Skeletal muscle tissue (tissue), 4 donors: Measurements from ENCODE around the gene FGF1. TPM values are rescaled to one million over a fixed set of nuclear protein-coding genes. Genes with fewer than 3 reads are reported as not detected.
A peak's percentile ranks its signal among the peaks of the same experiment; 100 is the strongest.

Experiments used
- H3K27ac ChIP-seq: one replicate; pipeline ENCODE4 v1.7.0; 2013; ENCODE audit warnings: mild to moderate bottlenecking, low read depth, low read length, inconsistent platforms
- H3K27me3 ChIP-seq, 3 donors: one replicate each; pipeline ENCODE4 v1.7.0; 2013; ENCODE audit warnings: low read length in 3 of 3; ENCODE audit not compliant: control insufficient read depth in 3 of 3, insufficient read depth in 3 of 3
- H3K36me3 ChIP-seq, 3 donors: one replicate each; pipeline ENCODE4 v1.7.0; 2013; ENCODE audit warnings: low read length in 3 of 3; ENCODE audit not compliant: control insufficient read depth in 3 of 3, insufficient read depth in 3 of 3
- H3K4me1 ChIP-seq, 3 donors: one replicate each; pipeline ENCODE4 v1.7.0; 2013; ENCODE audit warnings: low read length in 3 of 3, mild to moderate bottlenecking in 3 of 3; ENCODE audit not compliant: control insufficient read depth in 3 of 3, insufficient read depth in 3 of 3
- H3K4me3 ChIP-seq, 3 donors: one replicate each; pipeline ENCODE4 v1.7.0; 2013; ENCODE audit warnings: low read length in 3 of 3
- H3K9ac ChIP-seq, 3 donors: one replicate each; pipeline ENCODE4 v1.7.0; 2013; ENCODE audit warnings: low read length in 3 of 3, mild to moderate bottlenecking in 3 of 3, moderate library complexity in 2 of 3, low read depth in 1 of 3
- H3K9me3 ChIP-seq, 3 donors: one replicate each; pipeline ENCODE4 v1.7.0; 2013; ENCODE audit warnings: low read length in 3 of 3; ENCODE audit not compliant: control insufficient read depth in 3 of 3
- total RNA-seq: library from RNA; depleted of rRNA; stranded (reverse); fragments of >200 nt; gene quantifications from one replicate; pipeline ENCODE4 v1.2.3, GENCODE V29; 2014
- donor health status: Osteomylitis.

Gene FGF1
- total RNA-seq, result 2.6 TPM

DNA sequence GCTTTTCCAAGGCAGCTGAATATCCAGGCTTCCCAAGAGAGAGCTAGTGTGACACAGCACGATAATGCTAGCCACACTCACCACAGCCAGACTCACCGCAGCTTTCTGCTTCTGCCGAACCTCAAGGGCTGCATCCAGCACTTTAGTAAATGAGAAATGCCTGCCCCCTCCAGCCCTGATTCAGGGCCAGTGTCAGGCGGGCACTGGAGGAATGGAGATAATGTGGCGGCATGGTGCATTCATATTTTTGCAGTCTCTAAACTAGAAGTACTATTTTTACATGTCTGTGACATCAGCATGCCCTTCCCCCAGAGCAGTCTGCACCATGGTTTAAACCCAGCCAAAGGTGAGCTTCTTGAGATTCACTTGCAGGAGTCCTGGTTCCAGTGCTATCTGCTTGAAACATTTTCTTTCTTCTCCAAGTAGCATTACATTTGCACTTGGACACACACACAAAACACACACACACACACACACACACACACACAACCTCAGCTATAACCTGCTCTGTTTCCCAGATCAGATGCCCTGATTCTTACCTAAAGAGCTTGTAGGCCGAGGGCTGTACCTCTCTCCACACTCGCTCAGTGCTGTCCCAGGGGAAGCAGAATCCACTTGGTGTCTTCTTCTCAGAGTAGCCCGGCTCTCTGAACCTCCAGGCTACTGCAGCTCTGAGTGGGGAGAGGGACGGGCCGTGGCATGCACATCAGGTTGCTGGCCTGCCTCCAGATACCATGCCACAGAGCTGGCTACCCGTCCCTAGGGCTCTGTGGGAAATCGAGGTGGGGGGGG, at the start of gene FGF1:
FGF1 (minus strand) TSS at position 673 of the 792 bp plus-strand sequence. CDS start 71,963 bp downstream, outside the sequence.
- no peaks in the 10 kb centered on the region for H3K9me3 ChIP-seq
- no peaks in the 10 kb centered on the region for H3K27me3 ChIP-seq
- H3K4me3 ChIP-seq, result peak within 1 kb of the TSS; percentile 1 to 26 (median 5)
- no peaks in the 10 kb centered on the region for H3K36me3 ChIP-seq
- H3K4me1 ChIP-seq, result peaks cover 14 to 32% (median 21%) of the 10 kb centered on the region in 3 donors
- peak within 1 kb of the TSS; percentile 37 for H3K27ac ChIP-seq
- H3K9ac ChIP-seq, result peak within 1 kb of the TSS; percentile 24 to 33 (median 32)

DNA sequence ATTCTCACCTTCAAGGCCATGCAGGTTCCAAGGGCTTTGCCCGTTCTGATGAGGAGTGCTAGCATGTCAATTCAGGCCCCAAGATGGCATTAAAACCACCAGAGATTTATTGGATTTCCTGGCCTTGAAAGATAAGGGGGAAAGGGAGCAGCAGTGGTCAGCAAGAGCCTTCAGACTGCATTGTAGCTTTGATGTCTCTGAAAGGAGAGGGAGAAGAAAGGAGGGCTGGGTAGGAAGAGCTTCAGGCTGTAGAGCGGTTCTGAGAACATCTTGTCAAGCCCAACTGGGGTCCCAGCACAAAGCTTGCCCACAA, 41.8 kb upstream of the FGF1 start:
- Histone ChIP-seq H3K4me3 (no peak overlapping the region), H3K27me3 (no peaks in the 10 kb centered on the region), H3K9ac (no peak overlapping the region), H3K4me1 (no peaks in the 10 kb centered on the region), H3K27ac (no peak overlapping the region), H3K36me3 (no peaks in the 10 kb centered on the region), H3K9me3 (no peaks in the 10 kb centered on the region)

DNA sequence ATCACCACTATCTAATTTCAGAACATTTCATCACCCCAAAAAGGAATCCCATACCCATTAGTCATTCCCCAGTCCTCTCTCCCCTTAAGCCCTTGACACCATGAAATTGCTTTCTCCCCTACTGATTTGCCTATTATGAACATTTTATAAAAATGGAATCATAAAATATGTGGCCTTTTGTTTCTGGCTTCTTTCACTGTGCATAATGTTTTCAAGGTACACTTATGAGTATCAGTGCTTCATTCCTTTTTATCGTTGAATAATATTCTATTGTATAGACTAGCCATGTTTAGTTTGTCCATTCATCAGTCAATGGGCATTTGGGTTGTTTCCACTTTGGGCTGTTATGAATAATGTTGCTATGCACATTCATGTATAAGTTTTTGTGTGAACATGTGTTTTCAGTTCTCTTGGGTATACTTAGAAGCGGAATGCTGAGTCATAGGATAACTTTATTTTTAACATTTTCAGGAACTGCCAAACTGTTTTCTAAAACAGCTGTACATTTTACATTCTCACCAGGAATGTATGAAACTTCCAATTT, 40.4 kb upstream of the FGF1 start:
- Histone ChIP-seq H3K4me1 (no peaks in the 10 kb centered on the region), H3K9ac (no peak overlapping the region), H3K27ac (peak overlapping the region; percentile 40), H3K36me3 (no peaks in the 10 kb centered on the region), H3K4me3 (no peak overlapping the region), H3K27me3 (no peaks in the 10 kb centered on the region), H3K9me3 (no peaks in the 10 kb centered on the region)

DNA sequence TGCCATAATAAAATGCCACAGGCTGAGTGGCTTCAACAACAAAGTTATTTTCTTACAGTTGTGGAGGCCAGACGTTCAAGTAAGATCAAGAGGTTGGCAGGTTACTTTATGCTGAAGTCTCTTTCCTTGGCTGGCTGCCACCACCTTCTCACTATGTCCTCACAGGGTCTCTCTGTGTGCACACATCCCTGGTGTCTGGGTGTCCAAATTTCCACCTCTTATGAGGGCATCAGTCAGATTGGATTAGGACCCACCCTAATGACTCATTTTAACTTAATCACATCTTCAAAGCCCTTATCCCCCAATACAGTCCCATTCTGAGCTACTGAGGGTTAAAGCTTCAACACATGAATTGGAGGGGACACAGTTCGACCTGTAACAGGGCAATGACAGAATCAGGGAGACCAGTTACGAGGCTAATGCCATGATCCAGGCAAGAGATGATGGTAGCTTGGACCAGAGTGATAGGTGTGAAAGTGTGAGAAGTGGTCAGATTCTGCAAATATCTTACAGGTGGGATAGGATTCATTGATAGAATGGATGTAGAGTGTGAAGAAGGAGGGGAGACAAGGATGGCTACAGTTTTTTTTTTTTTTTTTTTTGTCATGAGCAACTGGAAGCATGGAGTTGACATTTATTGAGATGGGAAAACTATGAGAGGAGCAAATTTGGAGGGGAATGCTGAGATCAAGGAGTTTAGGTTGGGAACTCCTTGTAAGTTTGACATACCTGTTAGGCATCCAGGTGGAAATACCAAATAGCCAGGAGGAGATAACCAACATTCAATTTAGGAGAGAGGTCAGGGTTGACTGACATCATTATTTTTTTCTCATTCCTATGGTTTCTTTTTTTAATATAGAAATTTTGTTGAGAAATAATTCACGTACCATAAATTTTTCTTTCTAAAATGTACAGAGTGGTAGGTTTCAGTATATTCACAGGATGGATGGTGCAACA, 39.6 kb upstream of the FGF1 start:
- Histone ChIP-seq H3K36me3 (no peaks in the 10 kb centered on the region), H3K4me1 (peaks cover 0 to 2% (median 0%) of the 10 kb centered on the region in 3 donors), H3K9ac (no peak overlapping the region), H3K9me3 (no peaks in the 10 kb centered on the region), H3K4me3 (no peak overlapping the region), H3K27me3 (no peaks in the 10 kb centered on the region), H3K27ac (peak overlapping the region; percentile 40)

DNA sequence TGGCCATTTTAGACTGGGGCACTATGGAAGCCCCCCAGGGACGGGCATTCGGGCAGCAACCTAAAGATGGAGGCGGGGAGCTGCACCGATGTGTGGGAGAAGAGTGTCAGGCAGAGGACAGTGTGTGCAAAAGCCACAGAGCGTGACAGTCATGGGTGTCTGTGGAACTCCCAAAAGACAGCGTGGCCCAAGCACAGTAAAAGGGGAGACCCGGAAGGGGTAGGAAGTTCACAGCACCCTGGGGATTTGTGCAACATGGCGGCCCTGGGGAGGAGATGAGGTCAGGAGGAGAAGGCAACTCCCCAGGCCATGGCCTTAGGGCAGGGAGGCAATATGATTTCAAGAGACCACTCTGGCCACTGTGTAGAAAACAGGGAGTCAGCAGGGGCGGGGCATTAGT, 38.9 kb upstream of the FGF1 start:
- no peak overlapping the region for H3K4me3 ChIP-seq
- H3K27ac ChIP-seq, result no peak overlapping the region
- no peaks in the 10 kb centered on the region for H3K27me3 ChIP-seq
- no peak overlapping the region for H3K9ac ChIP-seq
- H3K36me3 ChIP-seq, result no peaks in the 10 kb centered on the region
- H3K9me3 ChIP-seq, result no peaks in the 10 kb centered on the region
- peaks cover 0 to 2% (median 0%) of the 10 kb centered on the region in 3 donors for H3K4me1 ChIP-seq

DNA sequence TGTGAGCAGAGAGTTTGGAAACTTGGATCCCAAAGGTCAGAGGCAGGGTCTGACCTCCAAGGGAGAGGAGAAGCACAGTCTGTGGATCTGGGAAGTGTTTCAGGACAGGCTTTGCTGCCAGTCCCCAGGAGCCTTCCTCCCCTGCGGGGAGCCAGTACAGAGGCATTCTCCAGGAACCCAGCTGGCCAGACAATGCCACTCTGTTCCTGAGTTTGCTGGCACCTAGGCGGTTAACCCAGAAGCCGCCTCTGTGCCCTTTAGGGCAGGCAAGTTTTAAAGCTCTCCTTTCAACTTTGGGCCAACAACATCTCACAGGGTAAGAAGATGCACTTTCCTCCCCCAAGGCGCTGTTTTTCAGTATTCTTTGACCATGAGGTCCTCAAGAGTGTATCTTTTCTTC, 37.0 kb upstream of the FGF1 start:
- no peak overlapping the region for H3K27ac ChIP-seq
- no peak overlapping the region for H3K4me3 ChIP-seq
- H3K9ac ChIP-seq, result no peak overlapping the region
- H3K4me1 ChIP-seq, result peaks cover 0 to 2% (median 0%) of the 10 kb centered on the region in 3 donors
- H3K9me3 ChIP-seq, result no peaks in the 10 kb centered on the region
- peaks cover 0 to 4% (median 0%) of the 10 kb centered on the region in 3 donors for H3K27me3 ChIP-seq
- no peaks in the 10 kb centered on the region for H3K36me3 ChIP-seq

DNA sequence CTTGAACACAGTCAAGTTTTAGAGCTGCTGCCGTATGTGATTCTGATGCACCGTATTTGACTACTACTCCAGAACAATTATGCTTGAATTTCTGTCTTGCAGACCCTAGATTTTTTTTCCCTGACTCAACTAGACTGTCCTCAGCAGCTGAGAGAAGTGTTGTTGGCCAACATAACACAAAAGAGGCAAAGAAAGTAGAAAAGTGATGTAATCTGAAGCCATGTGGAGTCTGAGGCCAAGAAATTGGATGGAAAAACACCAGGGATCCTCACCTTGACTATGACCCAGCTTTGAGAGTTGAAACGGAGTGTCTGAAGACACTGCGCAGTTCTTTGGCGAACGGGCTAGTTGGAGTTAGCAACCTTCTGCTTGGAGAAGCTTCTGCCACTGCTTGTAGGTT, 36.3 kb upstream of the FGF1 start:
- H3K9me3 ChIP-seq, result no peaks in the 10 kb centered on the region
- no peak overlapping the region for H3K27ac ChIP-seq
- peaks cover 2 to 4% (median 3%) of the 10 kb centered on the region in 3 donors for H3K4me1 ChIP-seq
- no peaks in the 10 kb centered on the region for H3K36me3 ChIP-seq
- no peak overlapping the region for H3K4me3 ChIP-seq
- peaks cover 0 to 4% (median 0%) of the 10 kb centered on the region in 3 donors for H3K27me3 ChIP-seq
- H3K9ac ChIP-seq, result no peak overlapping the region

DNA sequence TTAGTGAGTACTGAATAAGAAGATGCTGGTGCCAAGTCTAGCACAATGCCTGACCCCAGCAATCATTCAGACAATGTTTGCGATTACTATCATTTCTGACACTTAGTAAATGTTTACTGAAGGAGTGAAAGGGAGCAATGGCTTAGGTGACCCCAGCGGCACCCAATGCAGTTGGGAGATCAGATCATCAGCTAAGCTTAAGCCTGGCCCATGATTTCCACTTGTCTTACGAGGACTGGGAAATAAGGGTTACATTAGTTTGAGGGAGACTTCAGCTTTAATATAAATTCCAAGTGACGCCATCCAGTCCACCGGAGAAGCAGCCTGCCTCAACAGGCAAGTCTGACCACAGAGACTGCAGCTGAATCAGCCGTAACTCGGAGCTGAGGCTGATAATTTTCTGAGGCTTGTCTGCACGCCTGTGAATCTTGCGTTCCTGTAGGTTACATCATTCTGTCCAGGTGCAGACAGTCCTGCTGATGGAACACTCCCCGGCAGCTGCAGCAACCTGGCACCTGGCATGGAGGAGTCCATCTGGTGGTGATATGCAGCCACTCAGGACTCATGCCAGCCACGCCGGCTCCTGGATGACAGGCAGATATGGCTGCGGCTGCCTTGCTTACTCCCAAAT, 34.9 kb upstream of the FGF1 start:
- no peaks in the 10 kb centered on the region for H3K36me3 ChIP-seq
- peaks cover 2 to 4% (median 3%) of the 10 kb centered on the region in 3 donors for H3K4me1 ChIP-seq
- no peak overlapping the region for H3K9ac ChIP-seq
- H3K27ac ChIP-seq, result no peak overlapping the region
- H3K27me3 ChIP-seq, result peaks cover 0 to 4% (median 0%) of the 10 kb centered on the region in 3 donors
- no peak overlapping the region for H3K4me3 ChIP-seq
- H3K9me3 ChIP-seq, result no peaks in the 10 kb centered on the region

DNA sequence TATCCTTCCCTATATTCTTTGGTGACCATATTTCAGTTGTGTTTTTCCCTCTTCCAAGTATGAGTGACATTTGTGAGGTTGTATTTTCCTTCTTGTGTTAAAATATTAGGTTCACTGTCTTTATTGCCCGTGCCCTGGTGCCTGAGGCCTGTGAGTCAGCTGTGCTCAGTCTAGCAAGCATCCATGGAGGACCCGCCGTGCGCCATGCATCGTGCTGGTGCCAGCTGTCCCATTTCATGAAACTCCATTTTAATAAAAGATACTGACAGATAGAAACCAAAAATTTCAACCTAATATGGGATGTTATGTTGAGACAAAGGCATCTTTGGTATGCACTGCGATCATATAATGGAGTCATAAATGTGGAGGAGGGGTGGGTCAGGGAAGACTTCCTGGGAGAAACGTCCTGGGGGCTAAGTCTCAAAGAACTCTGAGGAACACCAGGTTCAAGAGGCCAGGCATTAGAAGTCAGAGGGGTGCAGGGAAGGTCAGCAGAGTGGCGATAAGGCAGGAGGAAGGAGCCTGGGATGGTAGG, 34.0 kb upstream of the FGF1 start:
- Histone ChIP-seq H3K9ac (no peak overlapping the region), H3K4me1 (peaks cover 2 to 4% (median 3%) of the 10 kb centered on the region in 3 donors), H3K4me3 (no peak overlapping the region), H3K27ac (no peak overlapping the region), H3K9me3 (no peaks in the 10 kb centered on the region), H3K27me3 (peaks cover 0 to 4% (median 0%) of the 10 kb centered on the region in 3 donors), H3K36me3 (no peaks in the 10 kb centered on the region)
